Choroid plexus epithelial cell (primary cell): ENCODE data around the gene LRRC36.
A peak's percentile ranks its signal among the peaks of the same experiment; 100 is the strongest.

ENCODE experiments used
- DNase-seq: peaks from one replicate; pipeline ENCODE4 v3.0.0-alpha.2; 2010; ENCODE audit warnings: low read depth
- H3K4me3 ChIP-seq: 2 replicates; pipeline ENCODE4 v1.5.1; 2011; ENCODE audit warnings: low read depth, mild to moderate bottlenecking, control low read depth, low read length, moderate library complexity
- TF ChIP-seq, protein P1 (sequence below): conservative IDR thresholded peaks from 2 replicates; pipeline ENCODE4 v1.5.1; 2011; ENCODE audit warnings: low read depth, mild to moderate bottlenecking, control low read depth, inconsistent platforms, low read length, moderate library complexity

The LRRC36 gene

DNA sequence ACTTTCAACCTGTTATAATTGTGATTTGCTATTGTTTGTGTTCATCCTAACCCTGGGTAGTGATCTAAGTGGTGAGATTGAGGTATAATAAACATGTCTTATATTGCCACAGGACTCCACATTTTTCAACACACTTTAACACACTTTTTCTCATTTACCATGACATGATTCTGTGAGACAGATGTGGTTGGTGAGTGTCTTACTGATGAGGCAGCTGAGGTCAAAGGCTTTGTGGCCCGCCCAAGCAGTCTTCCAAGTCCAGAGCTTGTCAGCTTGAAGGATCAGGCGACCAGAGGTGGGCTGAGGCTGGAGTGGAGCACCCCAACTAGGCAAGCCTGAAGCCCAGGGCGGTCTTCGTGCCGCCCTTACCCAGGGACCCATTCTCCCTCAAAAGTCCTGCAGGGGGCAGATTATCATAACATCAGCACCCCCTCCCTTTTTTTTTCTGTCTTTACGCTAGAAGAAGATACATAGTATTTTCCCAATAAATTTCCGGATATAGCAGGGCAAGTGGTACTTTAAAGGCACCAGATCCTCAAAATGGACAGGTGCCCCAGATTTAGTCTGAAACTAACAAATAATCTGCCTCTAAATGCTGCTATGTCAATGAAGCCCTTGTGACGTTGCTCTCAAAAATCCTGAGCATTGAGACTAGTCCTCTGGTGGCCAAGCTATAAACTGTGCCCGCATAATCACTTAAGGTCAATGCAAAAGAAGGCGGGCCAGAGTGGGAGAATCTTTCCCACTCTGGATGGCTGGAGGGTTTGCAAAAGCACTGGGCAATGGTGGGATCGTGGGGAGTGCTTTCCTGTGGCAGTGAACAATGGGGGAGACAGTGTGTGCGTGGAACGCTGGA, 21.2 kb upstream of the LRRC36 start:
- TF ChIP-seq, protein P1, sequence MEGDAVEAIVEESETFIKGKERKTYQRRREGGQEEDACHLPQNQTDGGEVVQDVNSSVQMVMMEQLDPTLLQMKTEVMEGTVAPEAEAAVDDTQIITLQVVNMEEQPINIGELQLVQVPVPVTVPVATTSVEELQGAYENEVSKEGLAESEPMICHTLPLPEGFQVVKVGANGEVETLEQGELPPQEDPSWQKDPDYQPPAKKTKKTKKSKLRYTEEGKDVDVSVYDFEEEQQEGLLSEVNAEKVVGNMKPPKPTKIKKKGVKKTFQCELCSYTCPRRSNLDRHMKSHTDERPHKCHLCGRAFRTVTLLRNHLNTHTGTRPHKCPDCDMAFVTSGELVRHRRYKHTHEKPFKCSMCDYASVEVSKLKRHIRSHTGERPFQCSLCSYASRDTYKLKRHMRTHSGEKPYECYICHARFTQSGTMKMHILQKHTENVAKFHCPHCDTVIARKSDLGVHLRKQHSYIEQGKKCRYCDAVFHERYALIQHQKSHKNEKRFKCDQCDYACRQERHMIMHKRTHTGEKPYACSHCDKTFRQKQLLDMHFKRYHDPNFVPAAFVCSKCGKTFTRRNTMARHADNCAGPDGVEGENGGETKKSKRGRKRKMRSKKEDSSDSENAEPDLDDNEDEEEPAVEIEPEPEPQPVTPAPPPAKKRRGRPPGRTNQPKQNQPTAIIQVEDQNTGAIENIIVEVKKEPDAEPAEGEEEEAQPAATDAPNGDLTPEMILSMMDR, result no peak
- no peak overlapping the region for H3K4me3 ChIP-seq
- DNase-seq, result no peak

DNA sequence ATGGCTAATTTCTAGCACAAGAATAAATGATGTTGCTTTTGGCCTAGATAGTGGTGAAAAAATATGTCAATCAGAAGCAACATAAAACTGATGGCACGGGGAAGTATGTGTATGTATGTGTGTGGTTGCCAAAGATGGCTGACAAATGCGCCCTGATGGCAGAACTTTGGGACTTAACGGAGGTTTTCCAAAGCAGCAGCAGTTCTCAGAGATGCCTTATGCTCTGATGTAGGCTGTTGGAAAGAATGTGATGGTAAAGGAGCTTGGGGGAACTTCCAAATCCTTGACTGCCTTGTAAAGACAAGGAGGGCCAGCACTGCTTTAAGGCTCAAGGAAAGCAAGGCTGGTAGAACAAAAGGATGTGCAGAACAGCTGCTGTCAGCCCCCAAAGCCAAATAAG, 16.1 kb upstream of the LRRC36 start:
- TF ChIP-seq, protein P1, result no peak
- DNase-seq, result no peak
- H3K4me3 ChIP-seq, result no peak overlapping the region

DNA sequence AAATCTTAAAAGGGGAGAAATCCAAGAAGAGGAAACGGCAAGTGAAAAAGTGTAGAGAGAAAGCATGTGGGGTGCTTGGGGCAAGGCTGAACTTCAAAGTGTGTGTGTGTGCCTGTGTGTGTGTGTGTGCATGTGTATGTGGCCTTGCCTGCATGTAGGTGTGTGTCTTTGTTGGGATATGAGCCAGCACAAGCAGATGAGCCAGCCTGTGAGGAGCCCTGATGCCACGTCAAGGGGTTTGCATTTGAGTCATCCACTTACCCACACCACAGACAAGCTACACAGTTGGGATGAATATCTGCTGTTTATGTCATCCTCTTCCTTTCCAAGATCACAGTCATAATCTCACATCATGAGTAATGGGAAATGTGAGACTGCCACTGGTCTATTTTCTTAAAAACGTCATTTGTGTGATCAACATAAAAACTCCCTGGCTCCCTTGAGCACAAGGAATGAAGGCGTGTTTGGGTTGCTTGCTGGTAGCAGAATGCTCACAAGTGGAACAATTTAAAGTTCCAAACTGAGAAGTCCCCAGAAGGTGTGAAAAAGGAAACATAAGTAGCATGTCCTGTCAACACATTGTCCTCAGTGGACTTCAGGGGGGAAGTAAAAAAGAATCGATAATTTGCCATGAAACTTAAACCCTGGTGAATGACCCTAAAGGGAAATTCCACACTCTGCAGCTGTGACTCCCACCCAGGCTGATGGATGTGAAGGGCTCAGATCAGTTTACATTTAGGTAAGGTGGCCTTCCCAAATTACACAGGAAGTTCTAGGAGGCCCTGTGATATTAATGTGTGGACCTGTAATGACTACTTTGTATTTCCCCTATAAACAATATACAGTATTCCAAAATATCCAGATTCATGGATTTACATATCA, 14.8 kb upstream of the LRRC36 start:
- DNase-seq, result peak; percentile 99
- H3K4me3 ChIP-seq, result no peak overlapping the region
- TF ChIP-seq, protein P1, result no peak

DNA sequence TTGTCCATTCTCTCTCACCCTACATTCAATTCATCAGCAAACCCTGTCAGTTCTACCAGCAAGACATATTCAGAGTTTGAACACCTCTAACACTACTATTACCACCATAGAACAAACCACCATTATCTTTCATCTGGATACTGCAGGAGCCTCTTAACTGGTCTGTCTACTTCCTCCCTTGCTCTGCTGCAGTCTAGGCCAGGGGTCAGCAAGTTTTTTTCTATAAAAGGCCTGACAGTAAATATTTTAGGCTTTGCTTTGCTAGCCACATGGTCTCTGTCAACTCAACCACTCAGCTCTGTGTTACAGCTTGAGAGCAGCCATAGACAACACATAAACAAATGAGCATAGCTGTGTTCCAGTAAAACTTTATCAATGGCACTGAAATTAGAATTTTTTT, 13.9 kb upstream of the LRRC36 start:
- TF ChIP-seq, protein P1, result no peak
- peak; percentile 69 for DNase-seq
- H3K4me3 ChIP-seq, result no peak overlapping the region

DNA sequence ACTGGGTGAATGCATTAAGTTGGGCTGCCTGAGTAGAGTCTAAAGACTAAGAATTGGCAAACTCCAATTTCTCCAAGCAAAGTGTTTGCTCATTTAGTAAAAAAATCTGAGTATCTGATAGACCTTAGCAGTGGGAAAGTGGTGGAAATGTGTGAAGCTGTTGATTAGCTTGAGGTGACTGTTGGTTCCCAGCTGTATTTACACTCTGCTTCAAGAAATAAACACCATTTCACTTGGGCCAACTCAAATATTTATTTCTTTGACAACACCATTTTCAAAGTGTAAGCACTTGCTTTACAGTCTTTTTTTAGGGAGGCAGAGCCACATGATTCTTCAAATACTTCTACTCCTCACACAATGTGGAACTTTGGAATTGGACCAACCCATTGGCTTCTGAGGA, 8.8 kb upstream of the LRRC36 start:
- DNase-seq, result no peak
- TF ChIP-seq, protein P1, result no peak
- H3K4me3 ChIP-seq, result no peak overlapping the region

DNA sequence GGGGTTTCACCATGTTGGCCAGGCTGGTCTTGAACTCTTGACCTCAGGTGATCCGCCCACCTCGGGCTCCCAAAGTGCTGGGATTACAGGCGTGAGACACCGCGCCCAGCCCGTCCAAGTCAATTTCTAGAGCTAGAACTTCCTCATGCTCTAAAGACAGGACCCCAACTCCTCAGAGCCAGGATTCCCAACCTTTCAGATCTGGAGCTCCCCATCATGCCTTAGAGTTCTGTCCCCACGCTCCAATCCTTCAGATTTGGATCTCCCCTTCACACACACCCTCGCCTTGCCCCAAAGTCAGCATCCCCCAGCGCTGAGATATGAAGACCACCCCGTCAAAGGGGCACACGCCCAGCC, 522 bp upstream of the LRRC36 start:
- H3K4me3 ChIP-seq, result peak overlapping the region; percentile 51
- no peak for DNase-seq
- TF ChIP-seq, protein P1, result no peak
